Pancreas (tissue), 10 donors: ENCODE measurements around the gene MAD1L1. TPM values are rescaled to one million over a fixed set of nuclear protein-coding genes. Genes with fewer than 3 reads are reported as not detected.
"Not testable (repeated sequence)": the region's sequence is repeated elsewhere in the genome, so short reads cannot be mapped to it uniquely, and the experiment has no call there.

Experiments used
- ATAC-seq, 4 donors: fragments of 200-7000 bp; cut with Tn5 transposase; one replicate each; pipeline versions ENCODE4 v1.8.0 to v1.9.1; 2020; ENCODE audit warnings: mild to moderate bottlenecking in 4 of 4, moderate library complexity in 4 of 4
- DNase-seq, 6 donors: peaks; one replicate each; pipeline ENCODE4 v3.0.0-alpha.2; 2020
- FAIRE-seq: peaks from 2 replicates; lab custom pipeline; 2012; peaks lifted over from hg19 to GRCh38; lab: Jason Lieb, UNC
- H3K27ac ChIP-seq, 4 donors: fragments of 200-600 bp; sonication (generic); 1 replicate in 3 of 4; 2 replicates in 1 of 4; pipeline versions ENCODE4 v1.5.0 to v1.8.0; 2020
- H3K27me3 ChIP-seq, 4 donors: fragments of 200-600 bp; one replicate each; pipeline ENCODE4 v1.8.0; 2021
- H3K36me3 ChIP-seq, 3 donors: fragments of 200-600 bp; sonication (generic) in 1 of 3; one replicate each; pipeline versions ENCODE4 v1.5.0 to v1.8.0; 2020 to 2021
- H3K4me1 ChIP-seq, 3 donors: fragments of 200-600 bp; one replicate each; pipeline ENCODE4 v1.8.0; 2021
- H3K4me3 ChIP-seq, 4 donors: fragments of 200-600 bp; sonication (generic) in 2 of 4; one replicate each; pipeline versions ENCODE4 v1.5.0 to v1.8.0; 2020 to 2021
- H3K9me3 ChIP-seq, 4 donors: fragments of 200-600 bp; one replicate each; pipeline ENCODE4 v1.8.0; 2021
- CTCF ChIP-seq, 4 donors: fragments of 200-600 bp; sonication (generic) in 3 of 4; IDR thresholded peaks; one replicate each; pipeline versions ENCODE4 v1.5.0 to v1.8.0; 2021; ENCODE audit warnings: antibody characterized with exemption in 4 of 4
- WGBS, 2 donors: extraction: QIAGEN DNeasy Blood & Tissue Kit; methylation state at CpG; one replicate each; pipeline ENCODE4 v1.1.7; 2013; 5-methylcytosine and 5-hydroxymethylcytosine counted together
- intact Hi-C, 3 donors: fragments of 100-400 bp; cut with DNase I; formaldehyde crosslinking; loops; one replicate each; pipeline versions ENCODE4 v1.11.1 to v1.14.2; 2022
- polyA plus RNA-seq, 2 donors: library from polyadenylated mRNA; stranded (reverse); fragments of 200-250 nt; gene quantifications; one replicate each; pipeline ENCODE4 v1.2.3, GENCODE V29; 2013
- total RNA-seq, 6 donors: library from RNA; stranded (reverse); fragmentation: NEBNext Ultra II Directional in 4 of 6; extraction: Animal tissue kit (Norgen Biotek cat#: 25700) in 4 of 6; gene quantifications; one replicate each; pipeline versions ENCODE4 v1.2.1 to v1.2.4, GENCODE V29; 2021 to 2023
- donor health status: healthy with polysubstance abuse.
- donor health status: DM: no; HTN: no; CAD: no; lungs with moderate emphysema.
- donor health status: DM: no; HTN: no; CAD: no.
- donor health status: control.
- donor health status: control.
- donor health status: Bipolar disorder and iron deficiency.
- donor health status: DM: yes; HTN: yes; CAD: no.
- donor health status: DM: no; HTN: no; CAD: no.
- donor health status: DM: no; HTN: no; CAD: no.
- donor health status: DM: yes; HTN: yes; CAD: no.

The MAD1L1 gene
- total and polyA plus RNA-seq, 8 donors, result 9.8 to 28.2 (median 11.9) TPM

DNA sequence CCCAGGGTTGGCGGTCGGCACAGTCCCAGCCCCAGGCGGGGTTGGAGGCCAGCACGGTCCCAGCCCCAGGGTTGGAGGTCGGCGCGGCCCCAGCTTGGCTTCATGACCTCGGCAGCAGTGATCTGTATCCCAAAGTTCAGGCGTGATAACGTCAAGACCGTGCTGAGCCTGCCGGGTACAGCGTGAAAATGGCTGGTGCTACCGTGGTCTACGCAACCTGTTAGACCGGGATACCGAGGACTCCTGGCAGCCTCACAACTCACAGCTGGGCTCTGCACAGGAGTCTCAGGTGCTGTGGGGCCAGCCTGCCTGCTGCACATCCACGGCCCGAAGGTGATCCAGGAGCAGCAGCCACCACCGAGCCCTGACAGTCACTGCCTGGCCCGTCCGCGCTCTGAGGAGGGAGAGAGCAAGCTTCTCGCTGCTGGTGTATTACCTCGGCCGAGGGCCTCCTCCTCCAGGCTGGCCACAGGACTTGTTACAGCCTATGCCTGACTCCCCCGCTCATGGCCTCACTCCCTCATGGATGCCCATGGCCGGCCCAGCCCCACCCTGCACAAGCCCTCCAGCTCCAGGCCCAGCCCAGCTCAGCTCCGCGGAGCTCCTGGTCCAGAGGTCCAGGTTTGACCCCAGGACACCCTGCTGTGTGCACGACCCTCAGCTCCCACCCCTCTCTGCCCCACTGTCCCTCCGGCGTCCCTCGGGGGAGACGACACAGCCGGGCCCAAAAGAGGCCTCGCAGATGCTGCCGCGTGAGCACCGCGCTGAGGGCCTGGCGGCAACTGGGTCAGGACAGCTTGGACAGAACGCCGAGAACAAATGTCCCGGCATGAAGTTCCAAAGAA lies 406.6 kb downstream of the MAD1L1 start:
- Histone ChIP-seq H3K9me3 (no peaks in the 10 kb centered on the region), H3K4me3 (no peak overlapping the region), H3K36me3 (no peaks in the 10 kb centered on the region), H3K4me1 (no peaks in the 10 kb centered on the region), H3K27me3 (no peaks in the 10 kb centered on the region), H3K27ac (no peak overlapping the region)
- WGBS, 2 donors, result 93 to 95% methylated on average over 43 to 45 of the region's 45 CpGs
- intact Hi-C loops, result no loop called here
- DNase-seq, result peak in 2 of 6 donors; percentile 53 to 55
- ATAC-seq, result no peak
- no peak for TF ChIP-seq CTCF (IDR thresholded peaks at IDR 0.05)
- no peak for FAIRE-seq

DNA sequence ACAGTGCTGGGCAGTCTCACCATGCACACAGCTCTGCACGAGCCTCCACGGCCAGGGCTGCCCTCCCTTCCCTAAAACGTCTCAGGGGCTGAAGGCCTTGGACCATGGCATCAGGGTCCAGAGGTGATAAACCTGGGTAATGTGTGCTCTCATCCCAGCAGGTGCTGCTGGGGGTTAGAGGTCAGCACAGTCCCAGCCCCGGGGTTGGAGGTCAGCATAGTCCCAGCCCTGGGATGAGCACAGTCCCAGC lies 407.2 kb downstream of the MAD1L1 start:
- H3K4me1 ChIP-seq, H3K27me3 ChIP-seq, H3K4me3 ChIP-seq, DNase-seq, H3K9me3 ChIP-seq, intact Hi-C loops, H3K27ac ChIP-seq, ATAC-seq, H3K36me3 ChIP-seq, FAIRE-seq: not testable (repeated sequence)
- WGBS, 2 donors, result 86 to 98% methylated on average over 4 of the region's 4 CpGs

GRCh38 chr7:1824882-1825646 lies 407.7 kb downstream of the MAD1L1 start:
- FAIRE-seq, H3K4me3 ChIP-seq, H3K36me3 ChIP-seq, H3K27ac ChIP-seq, ATAC-seq, DNase-seq, intact Hi-C loops, H3K9me3 ChIP-seq, H3K27me3 ChIP-seq, H3K4me1 ChIP-seq: not testable (repeated sequence)
- whole genome bisulfite sequencing, 2 donors, result 93 to 95% methylated on average over 24 to 28 of the region's 28 CpGs

GRCh38 chr7:1824151-1824881 lies 408.4 kb downstream of the MAD1L1 start:
- H3K36me3 ChIP-seq, H3K9me3 ChIP-seq, FAIRE-seq, ATAC-seq, H3K4me1 ChIP-seq, H3K27me3 ChIP-seq, H3K27ac ChIP-seq, H3K4me3 ChIP-seq, intact Hi-C loops, DNase-seq: not testable (repeated sequence)
- 88 to 91% methylated on average over 29 to 35 of the region's 35 CpGs for WGBS, 2 donors

GRCh38 chr7:1823376-1824150 lies 409.2 kb downstream of the MAD1L1 start:
- Histone ChIP-seq H3K27ac (no peak overlapping the region), H3K4me3 (no peak overlapping the region), H3K27me3 (no peaks in the 10 kb centered on the region), H3K36me3 (no peaks in the 10 kb centered on the region), H3K9me3 (no peaks in the 10 kb centered on the region), H3K4me1 (no peaks in the 10 kb centered on the region)
- intact Hi-C loops, result no loop called here
- FAIRE-seq (no peak), DNase-seq (peak in 1 of 6 donors; percentile 41), ATAC-seq (no peak)
- TF ChIP-seq CTCF (IDR thresholded peaks at IDR 0.05), result no peak
- 94 to 95% methylated on average over 16 to 24 of the region's 24 CpGs for WGBS, 2 donors
